HL-60 (cell line): ENCODE measurements around the gene PIGQ.

Source experiments
- GABPA ChIP-seq: IDR thresholded peaks from 2 replicates; pipeline ENCODE4 v1.6.1; 2012; ENCODE audit warnings: low read depth
- POLR2AphosphoS5 ChIP-seq: IDR thresholded peaks from 2 replicates; pipeline ENCODE4 v1.6.1; 2012; ENCODE audit warnings: low read depth
- TF ChIP-seq, protein P1 (sequence below): IDR thresholded peaks from one replicate; pipeline ENCODE4 v1.5.1; 2011; ENCODE audit warnings: low read length, control low read depth, inconsistent platforms; ENCODE audit not compliant: insufficient read depth

DNA sequence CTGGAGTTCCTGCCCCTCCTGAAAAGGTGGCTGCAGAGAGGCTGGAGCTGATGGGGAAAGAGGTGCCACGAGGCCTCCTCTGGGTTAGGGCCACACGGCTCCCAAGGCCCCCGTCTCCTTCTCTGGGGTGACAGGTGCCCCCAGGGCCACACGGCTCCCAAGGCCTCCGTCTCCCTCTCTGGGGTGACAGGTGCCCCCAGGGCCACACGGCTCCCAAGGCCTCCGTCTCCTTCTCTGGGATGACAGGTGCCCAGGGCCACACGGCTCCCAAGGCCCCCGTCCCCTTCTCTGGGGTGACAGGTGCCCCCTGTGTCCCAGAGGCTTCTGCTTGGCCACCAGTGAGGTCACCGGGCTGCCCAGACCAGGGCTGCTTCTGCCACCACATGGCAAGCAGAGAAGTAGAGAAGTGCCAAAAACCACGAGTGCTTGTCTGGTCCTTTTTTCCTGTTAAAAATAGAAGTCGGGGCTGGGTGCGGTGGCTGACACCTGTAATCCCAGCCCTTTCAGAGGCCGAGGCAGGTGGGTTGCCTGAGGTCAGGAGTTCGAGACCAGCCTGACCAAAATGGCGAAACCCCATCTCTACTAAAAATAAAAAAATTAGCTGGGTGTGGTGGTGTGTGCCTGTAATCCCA, 38.2 kb upstream of the PIGQ start:
- TF ChIP-seq GABPA (no peak), POLR2AphosphoS5 (no peak)
- TF ChIP-seq, protein P1, sequence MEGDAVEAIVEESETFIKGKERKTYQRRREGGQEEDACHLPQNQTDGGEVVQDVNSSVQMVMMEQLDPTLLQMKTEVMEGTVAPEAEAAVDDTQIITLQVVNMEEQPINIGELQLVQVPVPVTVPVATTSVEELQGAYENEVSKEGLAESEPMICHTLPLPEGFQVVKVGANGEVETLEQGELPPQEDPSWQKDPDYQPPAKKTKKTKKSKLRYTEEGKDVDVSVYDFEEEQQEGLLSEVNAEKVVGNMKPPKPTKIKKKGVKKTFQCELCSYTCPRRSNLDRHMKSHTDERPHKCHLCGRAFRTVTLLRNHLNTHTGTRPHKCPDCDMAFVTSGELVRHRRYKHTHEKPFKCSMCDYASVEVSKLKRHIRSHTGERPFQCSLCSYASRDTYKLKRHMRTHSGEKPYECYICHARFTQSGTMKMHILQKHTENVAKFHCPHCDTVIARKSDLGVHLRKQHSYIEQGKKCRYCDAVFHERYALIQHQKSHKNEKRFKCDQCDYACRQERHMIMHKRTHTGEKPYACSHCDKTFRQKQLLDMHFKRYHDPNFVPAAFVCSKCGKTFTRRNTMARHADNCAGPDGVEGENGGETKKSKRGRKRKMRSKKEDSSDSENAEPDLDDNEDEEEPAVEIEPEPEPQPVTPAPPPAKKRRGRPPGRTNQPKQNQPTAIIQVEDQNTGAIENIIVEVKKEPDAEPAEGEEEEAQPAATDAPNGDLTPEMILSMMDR = no peak
